NCI-H2107 (cell line): ENCODE measurements around the gene DSCAML1.

Experiments used
- DNase-seq: peaks from one replicate; lab custom pipeline; 2025; lab: John Stamatoyannopoulos, UW

Gene DSCAML1

DNA sequence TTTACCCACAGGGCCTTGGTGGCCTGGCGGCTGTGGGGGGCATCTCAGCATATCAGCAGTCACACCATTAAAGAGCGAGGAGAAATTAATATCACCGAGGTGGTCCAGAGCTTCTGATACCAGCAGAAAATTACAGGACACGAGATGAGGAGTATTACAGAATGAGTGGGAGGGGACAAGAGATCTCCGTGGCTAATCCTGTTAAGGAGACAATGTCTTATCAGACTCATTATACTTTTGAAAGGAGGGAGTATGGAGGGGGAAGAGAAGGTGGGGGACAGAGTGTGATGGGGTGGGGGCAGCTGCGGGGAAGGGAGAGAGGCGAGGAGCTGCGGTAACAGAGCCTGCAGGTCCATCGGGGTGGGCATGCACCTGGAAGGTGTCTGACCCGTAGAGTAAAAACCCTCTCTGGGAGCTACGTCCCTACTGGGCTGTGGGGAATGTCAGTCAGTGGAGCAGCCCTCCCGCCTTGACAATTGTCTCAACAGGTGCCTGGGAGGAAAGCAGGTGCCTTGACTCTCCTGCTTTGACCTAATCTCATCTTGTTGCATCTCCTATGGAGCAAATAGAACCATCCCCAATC, 245.2 kb downstream of the DSCAML1 start:
- DNase-seq: no peak

DNA sequence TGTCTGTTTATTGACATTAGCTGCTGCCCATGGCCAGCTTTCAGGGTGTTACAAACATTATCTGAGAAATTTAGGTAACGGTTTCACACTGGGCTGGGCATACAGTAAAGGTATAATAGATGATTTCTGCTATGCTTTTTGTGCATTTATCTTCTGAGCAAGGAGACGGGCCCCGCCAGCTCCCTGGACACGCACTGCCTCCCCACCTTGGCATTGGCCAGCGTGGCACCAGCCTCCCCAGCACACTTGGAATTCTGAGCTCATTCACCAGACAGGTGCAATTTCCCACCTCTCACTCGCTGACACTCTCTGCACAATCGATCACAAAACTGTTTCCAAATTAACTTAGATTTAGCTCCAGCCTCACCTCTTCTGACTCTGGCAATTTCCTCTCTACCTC, 246.6 kb downstream of the DSCAML1 start:
- no peak for DNase-seq

DNA sequence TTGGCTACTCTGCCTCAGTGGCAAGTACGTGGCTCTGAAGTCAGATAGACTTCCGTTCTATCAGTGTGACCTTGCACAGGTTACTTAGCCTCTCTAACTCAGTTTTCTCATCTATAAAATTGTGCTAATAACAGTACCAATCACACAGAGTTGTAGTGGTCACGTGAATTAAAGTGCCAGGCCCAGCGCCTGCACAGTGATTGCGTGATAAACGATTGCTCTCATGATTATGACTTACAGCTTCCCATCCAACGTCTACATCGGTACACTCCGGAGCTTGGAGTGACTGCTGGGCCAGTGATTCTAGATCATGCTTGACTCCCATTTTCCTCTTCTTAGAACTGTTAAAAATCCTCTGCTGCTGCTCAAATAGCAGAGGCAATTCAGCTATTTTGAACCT, 247.6 kb downstream of the DSCAML1 start:
- no peak for DNase-seq

DNA sequence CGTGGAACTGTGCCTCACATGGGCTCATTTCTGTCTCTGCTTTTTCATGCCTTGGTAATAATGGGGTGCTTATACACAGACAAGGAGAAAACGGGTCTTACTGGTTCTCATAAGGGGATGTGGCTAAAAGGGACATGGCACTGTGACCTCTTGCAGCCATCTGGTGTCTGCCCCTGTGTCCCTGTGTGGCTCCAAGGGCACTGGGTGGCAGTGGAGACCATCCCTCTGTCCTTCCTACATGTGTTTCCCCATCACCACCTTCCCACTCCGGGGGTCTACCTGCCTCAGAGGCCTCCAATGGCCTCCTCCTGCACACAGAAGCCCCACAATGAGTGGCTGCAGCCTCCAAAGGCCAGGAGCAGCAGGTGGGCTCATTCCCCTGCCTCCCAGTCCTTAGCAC, 248.1 kb downstream of the DSCAML1 start:
- DNase-seq: no peak

DNA sequence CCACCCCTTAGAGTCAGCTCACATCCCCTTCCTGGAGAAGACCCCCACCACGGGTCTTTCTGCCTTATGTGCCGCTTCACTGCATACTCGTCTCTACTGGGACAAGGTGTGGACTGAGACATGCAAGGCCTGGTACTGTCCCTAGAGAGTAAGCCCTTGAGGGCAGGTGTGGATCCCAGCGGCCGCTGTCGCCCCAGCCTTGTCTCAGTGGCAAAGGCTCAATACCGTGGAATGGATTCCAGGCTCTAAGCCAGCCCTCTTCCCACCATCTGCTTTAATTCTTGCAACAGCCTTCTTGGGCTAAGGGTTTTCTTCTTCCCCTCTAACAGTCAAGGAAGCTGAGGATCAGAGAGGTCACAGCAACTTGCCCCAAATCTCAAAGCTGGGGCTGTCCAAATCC, 249.1 kb downstream of the DSCAML1 start:
- DNase-seq: no peak

DNA sequence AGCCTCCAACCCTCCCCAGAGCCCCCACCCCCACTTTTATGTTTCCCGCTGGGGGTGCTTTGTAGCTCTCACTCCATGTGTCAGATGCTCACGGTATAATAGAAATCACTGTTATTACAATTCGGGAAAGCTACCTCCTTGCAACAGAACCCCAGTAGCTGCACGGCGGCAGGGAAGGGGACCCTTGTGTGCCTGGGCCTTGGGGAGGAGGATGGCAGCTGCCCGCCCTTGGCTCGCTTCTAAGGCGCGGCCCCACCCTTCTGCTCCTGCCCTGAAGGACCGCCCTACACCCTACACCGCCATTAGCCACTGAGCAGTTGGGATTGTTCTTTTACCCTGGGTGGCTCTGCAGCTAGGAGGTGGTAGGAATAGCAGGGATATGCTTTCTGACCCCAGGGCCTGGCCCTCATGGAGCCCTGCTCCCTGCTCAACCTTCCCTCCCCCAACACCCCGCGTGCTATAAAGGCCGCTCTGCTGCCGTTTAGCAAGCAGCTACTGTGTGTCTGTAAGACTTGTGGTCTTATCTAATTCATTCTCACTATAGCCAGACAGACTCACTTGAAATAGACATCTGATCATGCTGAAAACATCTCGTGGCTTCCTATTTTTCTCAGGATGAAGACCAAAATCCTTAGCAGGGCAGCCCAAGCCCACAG, 249.7 kb downstream of the DSCAML1 start:
- peak; percentile 45 for DNase-seq

DNA sequence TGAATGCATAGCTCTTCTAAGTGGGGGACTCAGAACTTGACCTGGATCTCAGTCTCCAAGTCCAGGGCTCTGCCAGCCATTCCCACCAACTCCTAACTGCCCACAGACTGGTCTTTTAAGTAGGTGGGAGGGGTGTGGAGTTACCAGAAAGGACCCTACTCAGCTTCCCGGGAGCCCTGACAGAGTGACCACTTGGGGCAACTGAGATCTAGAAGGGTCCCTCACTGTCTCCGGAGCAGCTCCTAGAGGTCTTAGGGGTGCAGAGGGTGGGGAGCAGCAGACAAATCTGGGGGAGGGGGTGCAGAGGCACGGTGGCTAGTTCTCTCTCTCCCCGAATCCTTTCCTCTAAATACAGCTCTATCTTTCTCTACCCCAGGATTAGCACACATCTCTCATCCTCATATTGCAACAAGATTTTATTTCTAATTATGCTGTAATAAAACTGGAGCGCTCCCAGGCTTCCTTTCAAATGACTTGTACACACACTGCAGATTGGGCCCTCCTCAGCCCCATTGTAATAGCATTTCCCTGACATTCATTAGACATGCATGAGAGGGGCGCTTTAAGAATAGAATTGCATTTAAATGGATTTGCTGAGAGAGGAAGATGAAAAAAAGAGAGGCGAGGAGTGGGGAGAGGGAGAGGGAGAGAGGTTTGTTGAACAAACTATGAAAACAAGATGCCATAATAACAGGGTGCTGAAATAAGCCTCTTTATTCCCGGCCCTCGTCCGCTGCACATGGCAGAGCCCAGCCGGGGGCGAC, 250.4 kb downstream of the DSCAML1 start:
- peak; percentile 56 for DNase-seq

DNA sequence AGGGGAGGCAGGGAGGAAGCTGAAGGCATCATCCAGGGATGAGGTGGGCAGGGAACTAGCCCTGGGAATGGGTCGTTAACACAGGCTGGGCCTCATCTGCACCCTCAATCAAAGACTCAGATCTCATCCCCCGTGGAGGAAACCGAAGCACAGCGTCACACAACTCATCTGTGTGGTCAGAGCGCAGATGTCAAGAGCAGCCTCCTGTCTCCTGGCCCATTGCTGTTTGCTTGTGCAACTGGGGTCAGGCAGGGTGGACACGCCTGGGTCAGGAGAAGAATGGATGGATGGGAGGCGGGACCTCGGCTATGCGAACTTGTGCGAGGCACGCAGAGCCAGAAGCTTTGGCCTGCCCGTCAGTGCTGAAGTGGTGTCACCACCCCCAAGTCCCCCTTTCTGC, 251.3 kb downstream of the DSCAML1 start:
- DNase-seq: no peak

DNA sequence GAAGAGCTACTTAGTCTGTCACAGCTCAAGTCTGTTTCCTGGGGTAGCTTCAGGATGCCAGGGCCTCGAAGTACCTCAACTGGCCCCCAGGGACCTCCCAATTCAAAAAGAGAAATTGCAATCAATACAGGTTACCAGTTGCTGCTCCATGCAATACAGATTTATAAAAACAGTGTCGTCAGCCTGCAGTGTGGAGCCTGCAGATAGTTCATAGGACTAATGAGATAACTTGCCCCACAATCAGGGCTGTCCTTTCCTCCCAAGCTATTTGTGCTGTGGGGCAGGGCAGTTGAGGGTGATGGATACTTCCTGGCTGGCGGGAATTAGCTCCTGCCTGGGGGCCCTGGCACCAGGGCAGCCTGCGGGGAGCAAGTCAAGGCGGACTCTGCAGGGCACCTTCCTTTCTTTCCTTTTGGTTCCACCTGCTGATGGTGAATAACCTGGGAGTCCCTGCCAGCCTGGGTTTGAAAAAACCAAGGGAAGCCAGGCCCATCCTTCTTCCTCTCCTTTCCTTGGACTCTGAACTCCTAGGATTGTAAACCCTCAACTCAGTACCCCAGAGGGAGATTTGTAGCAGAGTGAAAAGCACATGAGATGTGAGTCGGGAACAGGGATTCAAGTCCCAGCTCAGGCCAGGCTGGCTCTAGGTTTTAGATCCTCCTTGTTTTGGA, 252.8 kb downstream of the DSCAML1 start:
- DNase-seq: no peak

DNA sequence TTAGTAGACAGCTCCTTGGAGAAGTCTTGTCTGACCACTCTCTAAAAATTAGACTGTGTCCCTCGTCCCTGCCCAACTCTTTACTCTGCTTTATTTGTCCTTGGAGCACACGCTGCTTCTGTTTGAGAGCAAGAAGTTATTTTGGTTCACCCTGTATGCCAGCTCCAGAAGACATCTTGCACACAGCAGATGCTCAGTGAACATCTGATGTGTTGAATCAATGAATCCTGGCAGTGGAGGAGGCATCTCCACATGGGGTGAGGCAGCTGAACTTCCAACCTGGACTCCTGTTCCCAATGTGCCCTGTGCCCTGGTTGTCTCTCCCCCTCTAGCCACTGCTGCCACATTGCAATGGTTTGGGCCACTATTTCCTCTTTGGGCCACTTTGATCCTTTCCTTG, 255.8 kb downstream of the DSCAML1 start:
- DNase-seq: no peak

DNA sequence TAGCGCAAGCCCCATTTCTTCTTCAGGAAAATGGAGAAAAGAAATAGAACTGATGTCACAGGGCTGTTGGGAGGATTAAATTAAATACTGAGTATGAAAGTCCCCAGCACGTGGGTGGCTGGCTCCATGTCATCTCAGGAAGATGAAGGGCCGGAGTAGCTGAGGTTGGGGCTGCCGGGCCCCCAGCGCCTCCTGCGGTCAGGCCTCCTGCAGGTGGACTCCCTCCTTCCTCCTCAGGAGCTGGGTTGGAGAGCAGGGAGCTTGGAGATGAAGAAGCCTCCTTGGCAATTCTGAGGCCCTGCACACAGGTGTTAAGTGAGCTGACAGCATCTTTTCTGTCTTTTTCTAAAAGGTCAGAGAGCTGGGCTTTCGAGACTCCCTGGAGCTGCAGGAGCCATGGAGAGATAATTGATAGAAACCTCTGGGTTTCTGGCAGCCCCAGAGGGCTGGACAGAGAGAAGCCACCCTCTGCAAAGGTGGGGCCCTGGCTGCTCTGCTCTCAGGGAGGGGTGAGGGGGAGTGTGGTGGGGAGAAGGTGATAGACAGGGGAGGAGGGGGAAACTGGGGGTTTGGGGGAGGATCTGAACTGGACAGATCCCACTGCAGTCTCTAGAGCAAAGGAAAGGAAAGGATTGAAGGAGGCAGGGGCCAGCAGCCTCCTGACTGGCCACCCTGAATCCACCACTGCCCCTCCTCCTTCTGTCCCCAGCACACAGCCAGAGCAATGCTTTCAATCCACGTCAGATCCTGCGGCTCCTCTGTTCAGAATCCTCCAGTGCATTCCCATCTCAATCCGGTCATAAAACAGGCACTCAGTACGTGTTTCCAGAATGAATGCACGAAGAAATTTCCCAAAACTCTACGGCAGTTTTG, 258.5 kb downstream of the DSCAML1 start:
- DNase-seq: no peak

DNA sequence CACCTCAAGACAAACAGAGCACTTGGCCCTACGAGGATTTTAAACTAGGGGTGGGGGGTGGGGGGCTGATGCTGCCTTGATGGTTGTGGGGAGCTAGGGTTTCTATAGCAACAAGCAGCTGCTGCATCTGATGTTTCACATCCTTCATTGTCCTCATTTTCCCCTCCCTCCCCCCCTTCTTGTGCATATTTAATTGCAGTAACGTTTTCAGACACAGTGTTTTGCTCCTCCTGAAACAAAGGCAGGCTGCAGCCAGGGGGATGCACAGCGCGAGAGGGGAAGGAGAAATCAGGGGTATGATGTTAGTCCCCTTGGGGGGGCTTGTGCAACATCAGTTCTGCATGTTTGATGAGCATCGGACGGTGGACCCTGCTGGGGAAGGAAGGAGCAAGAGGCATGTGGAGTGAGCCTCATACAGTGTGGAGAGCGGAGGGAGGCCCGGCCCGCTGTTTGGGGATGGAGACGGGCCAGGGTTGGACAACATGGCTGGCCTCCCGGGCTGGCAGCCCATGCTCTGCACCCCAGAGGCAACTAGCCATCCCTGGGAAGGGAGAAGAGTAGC, 261.1 kb downstream of the DSCAML1 start:
- no peak for DNase-seq

DNA sequence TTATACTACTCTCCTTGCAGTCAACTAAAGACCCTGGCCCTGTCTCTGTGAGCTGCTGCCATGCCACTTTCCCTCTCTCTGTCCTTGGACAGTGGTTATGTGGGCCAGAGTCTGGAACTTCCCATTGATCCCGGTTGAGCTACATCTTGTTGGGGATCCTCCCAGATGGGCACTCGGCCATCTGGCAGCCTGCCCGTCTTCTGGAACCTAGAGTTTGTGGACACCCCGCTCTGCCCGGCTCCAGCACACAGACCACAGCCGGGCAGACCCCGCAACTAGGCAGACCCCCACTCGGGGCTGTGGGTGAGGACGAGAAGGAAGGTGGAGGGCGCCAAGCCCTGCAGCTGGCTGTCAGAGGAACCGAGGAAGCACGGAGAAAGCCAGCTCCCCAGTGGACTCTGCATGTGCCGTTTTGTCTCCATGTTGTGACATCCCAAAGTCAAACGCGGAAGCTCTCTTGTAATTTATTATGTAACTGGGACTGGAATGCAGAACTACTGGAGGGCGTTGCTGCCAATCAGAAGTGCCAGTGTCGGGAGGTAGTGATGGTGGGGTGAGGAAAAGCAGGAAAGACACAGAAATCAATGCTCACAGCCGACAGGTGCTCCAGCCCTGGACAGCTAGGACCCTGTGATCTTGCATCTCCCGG, 261.7 kb downstream of the DSCAML1 start:
- peak; percentile 56 for DNase-seq

DNA sequence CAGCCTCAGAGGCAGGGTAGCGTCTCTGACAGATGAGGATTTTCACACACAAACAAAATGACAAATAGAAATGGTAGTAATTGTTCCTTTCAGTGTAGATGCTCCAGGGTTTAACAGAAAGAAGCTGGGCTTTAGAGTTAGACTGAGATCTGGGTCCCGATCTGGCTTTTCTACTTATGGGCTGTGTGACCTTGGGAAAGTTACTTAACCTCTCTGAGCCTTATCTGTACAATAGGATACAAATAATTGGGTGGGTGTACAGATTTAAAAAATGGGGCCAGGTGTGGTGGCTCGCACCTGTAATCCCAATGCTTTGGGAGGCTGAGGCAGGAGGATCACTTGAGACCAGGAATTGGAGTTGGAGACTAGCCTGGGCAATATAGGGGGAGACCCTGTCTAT, 264.4 kb downstream of the DSCAML1 start:
- no peak for DNase-seq

DNA sequence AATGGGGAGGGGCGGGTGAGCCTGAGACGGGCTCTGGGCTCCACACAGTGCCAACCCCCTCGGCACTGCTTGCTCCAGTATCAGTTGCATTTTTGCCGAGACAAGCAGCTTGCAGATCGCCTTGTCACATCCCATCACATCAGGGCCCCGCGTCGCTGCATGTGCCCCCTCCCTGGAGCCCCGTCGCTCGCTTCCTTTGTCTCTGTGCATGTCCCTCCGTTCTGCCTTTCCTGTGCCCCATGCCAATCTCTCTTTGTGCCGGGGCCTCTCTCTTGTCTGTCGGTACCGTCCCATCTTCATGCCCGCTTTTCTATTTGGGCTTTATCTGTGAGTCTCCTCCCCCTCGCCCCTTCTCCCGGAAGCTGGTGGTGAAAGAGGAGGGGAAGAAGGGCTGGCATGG, 267.2 kb downstream of the DSCAML1 start:
- DNase-seq: peak; percentile 59

DNA sequence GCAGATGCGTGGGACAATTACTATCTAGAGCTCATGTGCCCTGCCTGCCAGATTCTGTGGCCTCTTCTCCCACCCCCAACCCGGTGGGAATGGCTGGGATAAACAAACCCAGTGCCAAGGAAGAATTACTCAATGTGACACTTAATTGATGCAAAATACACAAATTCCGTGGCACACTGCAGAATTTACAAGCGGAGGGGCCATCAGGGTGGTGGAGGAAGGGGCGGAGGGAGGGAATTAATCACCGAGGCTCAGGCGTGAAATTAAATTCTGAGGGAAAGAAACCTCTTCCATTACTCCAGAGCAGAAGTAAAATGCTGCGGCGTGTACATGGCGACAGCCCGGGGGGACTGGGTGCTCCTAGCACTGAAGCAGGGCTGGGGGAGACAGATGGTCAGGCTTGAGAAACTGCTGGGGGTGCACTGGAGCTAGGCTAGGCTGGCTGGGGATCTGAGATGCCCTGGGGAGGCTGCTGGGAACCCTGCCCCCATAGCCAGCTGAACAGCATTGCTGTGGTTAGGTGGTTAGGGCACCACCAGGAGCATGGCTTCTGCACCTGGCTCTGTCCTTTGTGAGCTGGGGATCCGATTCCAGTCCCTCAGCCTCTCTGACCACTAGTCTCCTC, 268.8 kb downstream of the DSCAML1 start:
- peak; percentile 86 for DNase-seq

DNA sequence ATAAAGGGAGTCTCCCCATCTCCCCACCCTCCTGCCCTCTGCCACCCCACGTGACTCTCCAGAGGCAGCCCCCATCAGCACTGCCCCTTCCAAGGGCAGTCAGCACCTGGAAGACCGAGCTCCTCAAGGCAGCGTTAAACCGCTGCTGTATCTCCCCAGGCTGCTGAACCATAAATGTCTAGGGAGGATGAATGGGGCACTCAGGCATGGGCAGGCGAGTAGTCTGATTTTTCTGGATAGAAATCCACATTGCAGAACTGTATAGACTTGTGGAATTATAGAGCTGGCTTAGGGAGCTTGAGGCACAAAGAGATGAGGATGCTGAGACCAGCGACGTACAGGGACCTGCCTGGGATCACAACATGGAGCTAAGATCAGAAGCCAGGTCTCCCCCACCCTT, 269.7 kb downstream of the DSCAML1 start:
- DNase-seq: no peak

DNA sequence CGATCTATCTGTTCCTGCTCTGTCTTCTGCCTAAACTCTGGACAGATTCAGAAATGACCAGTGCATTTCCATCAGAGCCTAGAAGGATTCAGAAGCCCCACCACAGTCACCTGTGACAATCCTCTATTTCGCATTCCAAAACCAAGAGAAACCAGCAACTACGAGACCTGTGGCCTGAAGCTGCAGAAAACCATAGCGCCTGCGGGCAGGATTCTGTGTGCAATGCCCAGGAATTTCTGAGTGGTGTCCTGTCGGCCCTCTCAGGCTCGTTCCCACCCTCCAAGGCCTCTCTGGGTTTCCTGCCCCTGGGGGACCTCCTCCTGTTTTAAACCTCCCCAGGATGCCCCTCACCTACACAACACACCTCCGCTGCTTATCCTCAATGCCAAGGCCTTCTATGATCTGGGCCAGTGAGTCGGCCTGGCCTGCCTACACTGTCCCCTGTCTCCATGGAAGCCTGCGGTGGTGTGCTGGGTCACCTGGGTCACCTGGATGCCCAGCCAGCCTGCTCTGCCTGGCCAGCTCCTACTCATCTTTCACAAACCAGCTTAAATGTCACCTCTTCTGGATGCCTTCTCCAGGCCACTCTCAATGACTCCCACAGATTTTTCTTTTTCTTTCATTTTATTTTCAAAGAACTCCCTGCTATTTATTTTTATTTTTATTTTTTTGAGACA, 271.0 kb downstream of the DSCAML1 start:
- DNase-seq: no peak

DNA sequence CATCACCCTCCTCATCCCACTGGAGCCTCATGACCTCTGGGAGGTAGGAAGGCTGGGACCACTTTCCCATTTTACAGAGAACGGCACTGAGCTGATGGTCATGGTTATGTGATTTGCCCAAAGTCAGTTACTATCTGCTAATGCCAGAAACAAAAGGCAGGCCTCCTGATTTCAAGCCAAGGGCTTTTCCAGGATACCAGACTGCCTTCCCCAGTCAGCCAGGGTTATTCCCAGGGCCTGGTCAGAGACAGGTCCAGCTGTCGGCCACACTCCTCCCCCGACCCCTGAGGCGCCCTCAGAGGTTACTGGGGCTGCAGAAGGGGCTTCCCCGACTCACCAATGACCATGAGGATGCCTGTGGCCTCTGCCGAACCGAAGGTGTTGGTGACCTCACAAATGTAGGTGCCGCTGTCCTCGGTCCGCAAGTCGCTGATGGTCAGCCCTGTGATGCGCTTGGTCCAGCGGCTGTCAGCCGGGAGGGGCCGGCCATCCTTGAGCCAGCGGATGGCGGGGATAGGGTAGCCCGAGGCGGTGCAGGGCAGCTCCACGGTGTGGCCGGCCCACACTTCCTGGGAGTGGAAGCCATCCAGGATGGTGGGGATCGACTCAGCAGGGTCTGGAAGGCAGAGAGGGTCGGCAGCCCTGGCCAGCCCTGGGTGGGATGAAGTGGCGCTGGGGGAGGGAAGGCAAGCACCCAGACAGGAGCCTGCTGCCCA, 272.4 kb downstream of the DSCAML1 start:
- no peak for DNase-seq
